Left renal pelvis (tissue), 4 donors: ENCODE results near the gene RHNO1. TPM values are rescaled to one million over a fixed set of nuclear protein-coding genes. Genes with fewer than 3 reads are reported as not detected.
A peak's percentile ranks its signal among the peaks of the same experiment; 100 is the strongest.
"Not testable (repeated sequence)": the region's sequence is repeated elsewhere in the genome, so short reads cannot be mapped to it uniquely, and the experiment has no call there.

Source experiments
- DNase-seq, 4 donors: peaks; one replicate each; pipeline ENCODE4 v3.0.0-alpha.2; 2013; ENCODE audit warnings: low read depth in 4 of 4, low spot score in 3 of 4
- polyA plus RNA-seq, 4 donors: library from polyadenylated mRNA; unstranded; fragments of 120-200 nt; gene quantifications; one replicate each; pipeline ENCODE4 v1.2.1, GENCODE V29; 2013; ENCODE audit not compliant: insufficient read length in 4 of 4

The RHNO1 gene
- polyA plus RNA-seq, 4 donors: 32.3 to 45.4 (median 41.8) TPM

GRCh38 chr12:2858334-2858733, 18.7 kb upstream of the RHNO1 start:
- no peak for DNase-seq

GRCh38 chr12:2858944-2859421, 18.0 kb upstream of the RHNO1 start:
- no peak for DNase-seq

- no peak for DNase-seq
These were observed 16.9 kb upstream of the RHNO1 start for GRCh38 chr12:2860170-2860569.

- DNase-seq: no peak
These were observed 14.1 kb upstream of the RHNO1 start for GRCh38 chr12:2862876-2863275.

GRCh38 chr12:2863402-2863801, 13.6 kb upstream of the RHNO1 start:
- not testable (repeated sequence) for DNase-seq

- DNase-seq: no peak
These were observed 12.8 kb upstream of the RHNO1 start for GRCh38 chr12:2864198-2864597.

- not testable (repeated sequence) for DNase-seq
These were observed 7.9 kb upstream of the RHNO1 start for GRCh38 chr12:2868986-2869632.

GRCh38 chr12:2876431-2877046, 484 bp upstream of the RHNO1 start:
- no peak for DNase-seq

GRCh38 chr12:2877953-2878732, 1.1 kb downstream of the RHNO1 start:
- DNase-seq: no peak

- no peak for DNase-seq
These were observed 2.8 kb downstream of the RHNO1 start for GRCh38 chr12:2879853-2880252.

- DNase-seq: no peak
These were observed 7.8 kb downstream of the RHNO1 start for GRCh38 chr12:2884810-2885209.

- DNase-seq: no peak
These were observed 9.9 kb downstream of the RHNO1 start for GRCh38 chr12:2886768-2887450.

- DNase-seq: no peak
These were observed 13.0 kb downstream of the RHNO1 start for GRCh38 chr12:2890001-2890387.

- peak; percentile 94 to 96 (median 95) for DNase-seq
These were observed 13.6 kb downstream of the RHNO1 start, which contains the start of gene TULP3 for GRCh38 chr12:2890388-2891239. Gene TULP3, plus strand, starts transcription at chr12:2890891. Its CDS starts 57 bp downstream, at chr12:2890948.

- DNase-seq: peak in 2 of 4 donors; percentile 51 to 53
These were observed 14.4 kb downstream of the RHNO1 start for GRCh38 chr12:2891240-2892053.

- no peak for DNase-seq
These were observed 15.2 kb downstream of the RHNO1 start for GRCh38 chr12:2892246-2892645.

GRCh38 chr12:2893007-2893406, 16.0 kb downstream of the RHNO1 start:
- no peak for DNase-seq

GRCh38 chr12:2895051-2895451, 18.0 kb downstream of the RHNO1 start:
- no peak for DNase-seq

- no peak for DNase-seq
These were observed 18.5 kb downstream of the RHNO1 start for GRCh38 chr12:2895511-2895910.
